ENCODE measurements around the gene YARS2. TPM values are rescaled to one million over a fixed set of nuclear protein-coding genes. Genes with fewer than 3 reads are reported as not detected.
A peak's percentile ranks its signal among the peaks of the same experiment; 100 is the strongest.

YARS2 gene
- total and polyA plus RNA-seq, 2 of the 13 experiments (the other 11 are each of a cell fraction or from before 2014, with no cell fraction given) = 17.9 to 39.6 TPM

GRCh38 chr12:32755654-32756475 is at the start of gene YARS2 (continued):
- TF ChIP-seq ATF6 (CRISPR knock-in tag; conservative IDR thresholded peaks at IDR 0.05) = 0 out of 2 replicates have a peak, but pooled peaks have one; percentile 56
- no peak for TF ChIP-seq BRCA1 (CRISPR knock-in tag; IDR thresholded peaks at IDR 0.05)
- no peak for TF ChIP-seq POGK (CRISPR knock-in tag; conservative IDR thresholded peaks at IDR 0.05)
- no peak for TF ChIP-seq HCFC1 (IDR thresholded peaks at IDR 0.05; ENCODE audit: low read depth, low read length)
- TF ChIP-seq XRCC5 (optimal IDR thresholded peaks at IDR 0.05; ENCODE audit: low read length) = peak; percentile 17
- no peak; the same call in 1 of the 2 replicates for TF ChIP-seq SIN3B (IDR thresholded peaks at IDR 0.05; ENCODE audit: low read length)
- TF ChIP-seq ZNF326 (CRISPR knock-in tag; IDR thresholded peaks at IDR 0.05; ENCODE audit: borderline replicate concordance) = no peak
- no peak for TF ChIP-seq ZNF660 (CRISPR knock-in tag; IDR thresholded peaks at IDR 0.05; ENCODE audit: borderline replicate concordance, low read depth)
- peak; percentile 67 for TF ChIP-seq ZGPAT (CRISPR knock-in tag; IDR thresholded peaks at IDR 0.05)
- 0 out of 2 replicates have a peak, but pooled peaks have one; percentile 47 for TF ChIP-seq ZNF784 (CRISPR knock-in tag; IDR thresholded peaks at IDR 0.05; ENCODE audit: borderline replicate concordance)
- TF ChIP-seq IRF2 (CRISPR knock-in tag; IDR thresholded peaks at IDR 0.05) = peak; percentile 53; the same call in 1 of the 2 replicates
- TF ChIP-seq SALL1 (CRISPR knock-in tag; IDR thresholded peaks at IDR 0.05) = peak; percentile 54; the same call in 1 of the 2 replicates
- 0 out of 2 replicates have a peak, but pooled peaks have one; percentile 16 for TF ChIP-seq HOMEZ (CRISPR knock-in tag; IDR thresholded peaks at IDR 0.05; ENCODE audit: low read depth)
- no peak for TF ChIP-seq ELK4 (CRISPR knock-in tag; IDR thresholded peaks at IDR 0.05; ENCODE audit: borderline replicate concordance)
- no peak for TF ChIP-seq ARHGAP35 (CRISPR knock-in tag; IDR thresholded peaks at IDR 0.05; ENCODE audit: borderline replicate concordance)
- TF ChIP-seq ZNF550 (CRISPR knock-in tag; IDR thresholded peaks at IDR 0.05; ENCODE audit: borderline replicate concordance) = no peak
- TF ChIP-seq HMG20B (CRISPR knock-in tag; conservative IDR thresholded peaks at IDR 0.05) = no peak
- TF ChIP-seq ZNF224 (CRISPR knock-in tag; IDR thresholded peaks at IDR 0.05) = no peak
- no peak for TF ChIP-seq ZNF652 (CRISPR knock-in tag; IDR thresholded peaks at IDR 0.05; ENCODE audit: borderline replicate concordance, low read depth)
- peak; percentile 54; the same call in 1 of the 2 replicates for TF ChIP-seq YEATS2 (CRISPR knock-in tag; IDR thresholded peaks at IDR 0.05; ENCODE audit: borderline replicate concordance)

Data from HepG2 (cell line).